ENCODE measurements around the gene ADCK1.

Gene ADCK1

GRCh38 chr14:77856941-77857340, 57.0 kb downstream of the ADCK1 start:
- Histone ChIP-seq H3K9me3 (ENCODE audit: insufficient read depth, low read length) (no peaks in the 10 kb centered on the region), H3K9ac (ENCODE audit: low read length) (no peak overlapping the region), H3K36me3 (ENCODE audit: low read length) (no peaks in the 10 kb centered on the region), H3K79me2 (ENCODE audit: insufficient read depth, low read length) (no peaks in the 10 kb centered on the region), H4K20me1 (ENCODE audit: low read depth, low read length) (no peaks in the 10 kb centered on the region), H3K9me2 (replicated peaks; ENCODE audit: insufficient read depth, low read length) (no peaks in the 10 kb centered on the region), H3K4me3 (ENCODE audit: insufficient read depth, low read length, poor library complexity, severe bottlenecking) (no peak overlapping the region), H2AFZ (ENCODE audit: low read depth, low read length, severe bottlenecking) (no peak overlapping the region), H3K4me2 (ENCODE audit: low read depth, low read length, poor library complexity, severe bottlenecking) (no peak overlapping the region), H3F3A (ENCODE audit: insufficient read depth) (no peaks in the 10 kb centered on the region), H3K27me3 (ENCODE audit: low read length) (no peaks in the 10 kb centered on the region), H3K27ac (ENCODE audit: low read depth, low read length) (no peak overlapping the region)
- TF ChIP-seq CTCF (IDR thresholded peaks at IDR 0.05; ENCODE audit: insufficient read depth, low read length, poor library complexity, severe bottlenecking), result no peak
- TF ChIP-seq EZH2phosphoT487 (conservative IDR thresholded peaks at IDR 0.05; ENCODE audit: low read length), result no peak

GRCh38 chr14:77859934-77860570, 60.1 kb downstream of the ADCK1 start:
- Histone ChIP-seq H3K4me2 (ENCODE audit: low read depth, low read length, poor library complexity, severe bottlenecking) (no peak overlapping the region), H4K20me1 (ENCODE audit: low read depth, low read length) (no peaks in the 10 kb centered on the region), H3K79me2 (ENCODE audit: insufficient read depth, low read length) (no peaks in the 10 kb centered on the region), H3K9ac (ENCODE audit: low read length) (no peak overlapping the region), H3K4me3 (ENCODE audit: insufficient read depth, low read length, poor library complexity, severe bottlenecking) (no peak overlapping the region), H2AFZ (ENCODE audit: low read depth, low read length, severe bottlenecking) (no peak overlapping the region), H3K36me3 (ENCODE audit: low read length) (no peaks in the 10 kb centered on the region), H3K9me3 (ENCODE audit: insufficient read depth, low read length) (no peaks in the 10 kb centered on the region), H3K27ac (ENCODE audit: low read depth, low read length) (no peak overlapping the region), H3F3A (ENCODE audit: insufficient read depth) (no peaks in the 10 kb centered on the region), H3K27me3 (ENCODE audit: low read length) (no peaks in the 10 kb centered on the region), H3K9me2 (replicated peaks; ENCODE audit: insufficient read depth, low read length) (no peaks in the 10 kb centered on the region)
- no peak for TF ChIP-seq EZH2phosphoT487 (conservative IDR thresholded peaks at IDR 0.05; ENCODE audit: low read length)
- TF ChIP-seq CTCF (IDR thresholded peaks at IDR 0.05; ENCODE audit: insufficient read depth, low read length, poor library complexity, severe bottlenecking), result no peak

GRCh38 chr14:77861201-77861600, 61.3 kb downstream of the ADCK1 start:
- TF ChIP-seq EZH2phosphoT487 (conservative IDR thresholded peaks at IDR 0.05; ENCODE audit: low read length) (no peak), CTCF (IDR thresholded peaks at IDR 0.05; ENCODE audit: insufficient read depth, low read length, poor library complexity, severe bottlenecking) (no peak)
- Histone ChIP-seq H3K27me3 (ENCODE audit: low read length) (no peaks in the 10 kb centered on the region), H3F3A (ENCODE audit: insufficient read depth) (no peaks in the 10 kb centered on the region), H3K27ac (ENCODE audit: low read depth, low read length) (no peak overlapping the region), H4K20me1 (ENCODE audit: low read depth, low read length) (no peaks in the 10 kb centered on the region), H3K9ac (ENCODE audit: low read length) (no peak overlapping the region), H2AFZ (ENCODE audit: low read depth, low read length, severe bottlenecking) (no peak overlapping the region), H3K79me2 (ENCODE audit: insufficient read depth, low read length) (no peaks in the 10 kb centered on the region), H3K4me2 (ENCODE audit: low read depth, low read length, poor library complexity, severe bottlenecking) (no peak overlapping the region), H3K9me3 (ENCODE audit: insufficient read depth, low read length) (no peaks in the 10 kb centered on the region), H3K9me2 (replicated peaks; ENCODE audit: insufficient read depth, low read length) (no peaks in the 10 kb centered on the region), H3K36me3 (ENCODE audit: low read length) (no peaks in the 10 kb centered on the region), H3K4me3 (ENCODE audit: insufficient read depth, low read length, poor library complexity, severe bottlenecking) (no peak overlapping the region)
